Renal cortical epithelial cell (primary cell): ENCODE data around the gene ERAL1. TPM values are rescaled to one million over a fixed set of nuclear protein-coding genes. Genes with fewer than 3 reads are reported as not detected.
"Not testable (repeated sequence)": the region's sequence is repeated elsewhere in the genome, so short reads cannot be mapped to it uniquely, and the experiment has no call there.

Experiments
- DNase-seq: peaks from one replicate; pipeline ENCODE4 v3.0.0-alpha.2; 2011; ENCODE audit warnings: low read depth
- total RNA-seq: library from RNA; depleted of rRNA; stranded (reverse); fragments of >200 nt; gene quantifications from 2 replicates; pipeline ENCODE4 v1.2.3, GENCODE V29; 2014

Gene ERAL1
- total RNA-seq, 1 donor from 2014 or later, result 42.8 TPM

GRCh38 chr17:28899212-28899815 is 44.5 kb downstream of the ERAL1 start:
- no peak for DNase-seq

DNA sequence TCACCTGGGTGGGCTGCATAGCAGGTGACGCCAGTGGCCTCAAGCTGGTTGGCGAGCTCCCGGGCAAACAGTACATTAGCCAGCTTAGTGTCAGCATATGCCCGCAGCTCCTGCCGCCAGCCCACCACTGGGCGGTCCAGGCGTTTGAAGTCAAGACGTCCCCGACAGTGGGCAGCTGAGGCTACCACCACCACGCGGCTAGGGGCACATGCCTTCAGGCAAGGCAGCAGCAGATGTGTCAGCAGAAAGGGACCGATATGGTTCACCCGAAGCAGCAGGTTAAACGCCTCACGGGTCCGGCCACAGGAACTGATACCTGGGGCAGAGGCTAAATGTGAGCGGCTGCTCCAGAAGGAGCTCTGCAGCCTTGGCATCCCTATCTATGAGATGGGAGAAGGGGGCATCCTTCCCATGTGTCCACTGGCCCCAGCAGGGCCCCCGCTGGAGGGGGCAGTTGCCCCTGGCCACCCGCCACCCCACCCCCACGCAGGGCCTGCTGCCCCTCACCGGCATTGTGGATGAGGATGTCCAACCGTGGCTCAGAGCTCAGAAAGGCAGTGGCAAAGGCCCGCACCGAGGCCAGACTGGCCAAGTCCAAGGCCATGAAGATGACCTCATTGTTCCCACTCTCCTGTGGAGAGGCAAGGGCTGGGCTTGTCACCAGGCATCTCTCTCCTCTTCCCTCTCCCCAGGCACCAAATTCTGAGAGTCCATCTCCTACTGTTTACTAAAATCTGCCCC is 46.3 kb downstream of the ERAL1 start:
- no peak for DNase-seq

GRCh38 chr17:28901866-28902818 is 47.3 kb downstream of the ERAL1 start:
- peak; percentile 54 for DNase-seq

DNA sequence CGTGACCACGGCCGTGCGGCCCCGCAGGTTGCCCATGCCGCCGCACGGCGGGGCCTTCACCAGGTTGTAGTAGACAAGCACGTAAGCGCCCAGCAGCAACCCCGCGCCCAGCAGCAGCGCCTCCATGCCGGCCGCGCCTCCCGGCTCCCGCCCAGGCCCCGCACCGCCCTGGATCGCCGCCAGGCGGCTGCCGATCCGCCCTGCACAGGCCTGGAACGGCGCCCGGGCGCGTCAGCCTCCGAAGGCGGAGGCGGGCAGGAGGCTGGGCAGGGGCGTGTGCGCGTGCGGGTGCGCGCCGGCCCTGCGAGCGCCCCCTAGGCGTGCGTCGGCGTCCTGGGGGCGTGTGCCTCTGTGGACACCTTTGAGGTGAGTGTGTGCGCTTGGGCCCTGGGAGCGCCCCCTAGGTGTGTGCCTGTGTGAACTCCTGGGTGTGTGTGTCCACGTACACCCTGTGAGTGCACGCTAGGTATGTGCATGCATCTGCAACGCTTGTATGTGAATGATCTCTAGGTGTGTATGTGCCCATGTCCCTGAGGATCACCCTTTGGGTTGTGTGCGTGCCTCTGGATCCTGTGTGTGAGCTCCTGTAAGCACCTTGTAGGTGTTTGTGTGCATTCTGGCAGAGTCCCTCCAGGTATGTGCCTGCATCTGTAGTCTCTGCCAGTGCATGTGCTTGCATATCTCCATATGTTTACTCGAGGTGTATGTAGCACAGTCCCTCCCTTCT is 48.2 kb downstream of the ERAL1 start, which contains the start of gene DHRS13:
DHRS13 (minus strand) TSS at position 261 of the 727 bp plus-strand sequence; CDS start at position 126, 135 bp downstream.
- peak; percentile 70 for DNase-seq

DNA sequence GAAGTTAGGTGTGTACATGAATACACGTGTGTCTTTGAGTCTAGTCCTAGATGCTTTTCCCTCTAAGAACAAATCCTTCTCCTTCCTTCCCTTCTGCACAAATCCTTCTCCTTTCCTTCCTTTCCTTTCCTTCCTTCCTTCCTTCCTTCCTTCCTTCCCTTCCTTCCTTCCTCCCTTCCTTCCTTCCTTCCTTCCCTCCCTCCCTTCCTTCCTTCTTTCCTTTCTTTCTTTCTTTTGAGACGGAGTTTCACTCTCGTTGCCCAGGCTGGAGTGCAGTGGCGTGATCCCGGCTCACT is 48.7 kb downstream of the ERAL1 start:
- not testable (repeated sequence) for DNase-seq

GRCh38 chr17:28904800-28905199 is 50.0 kb downstream of the ERAL1 start:
- no peak for DNase-seq

GRCh38 chr17:28906276-28906675 is 51.5 kb downstream of the ERAL1 start:
- DNase-seq, result no peak

- DNase-seq, result no peak
Observed at GRCh38 chr17:28906706-28907438, 52.1 kb downstream of the ERAL1 start.

DNA sequence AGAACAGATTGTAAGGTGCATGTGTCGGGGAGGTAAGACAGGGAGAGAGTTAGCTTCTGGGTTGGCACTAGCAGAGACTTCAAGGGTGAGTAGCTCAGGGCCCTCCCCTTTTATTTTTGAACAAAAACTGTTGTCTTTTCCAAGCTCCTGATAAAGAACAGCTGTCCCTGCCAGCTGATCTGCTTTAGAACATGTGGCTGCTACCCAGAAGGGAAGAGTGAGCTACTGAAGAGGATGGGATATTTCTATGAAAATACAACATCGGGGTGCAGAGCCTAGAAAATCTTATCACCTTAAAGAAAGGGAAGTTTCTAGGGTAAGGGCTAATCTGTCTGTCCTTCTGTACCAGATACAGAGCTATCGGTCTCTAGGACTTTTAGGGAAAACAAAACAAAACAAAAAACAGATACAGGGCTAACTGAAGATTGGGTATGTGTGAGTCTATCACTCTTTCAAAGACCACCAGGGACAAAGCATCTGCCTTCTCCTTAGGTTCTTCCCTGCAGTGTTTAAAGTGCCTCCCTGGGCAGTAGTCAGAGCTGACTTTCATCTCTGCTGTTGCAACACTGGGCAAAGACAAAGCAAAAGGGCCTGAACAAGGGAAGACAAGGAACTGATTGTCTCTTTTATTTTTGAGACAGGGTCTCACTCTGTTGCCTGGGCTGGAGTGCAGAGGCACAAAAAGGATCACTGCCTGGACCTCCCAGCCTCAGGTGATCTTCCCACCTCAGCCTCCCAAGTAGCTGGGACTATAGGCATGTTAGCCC is 53.1 kb downstream of the ERAL1 start:
- DNase-seq, result no peak

DNA sequence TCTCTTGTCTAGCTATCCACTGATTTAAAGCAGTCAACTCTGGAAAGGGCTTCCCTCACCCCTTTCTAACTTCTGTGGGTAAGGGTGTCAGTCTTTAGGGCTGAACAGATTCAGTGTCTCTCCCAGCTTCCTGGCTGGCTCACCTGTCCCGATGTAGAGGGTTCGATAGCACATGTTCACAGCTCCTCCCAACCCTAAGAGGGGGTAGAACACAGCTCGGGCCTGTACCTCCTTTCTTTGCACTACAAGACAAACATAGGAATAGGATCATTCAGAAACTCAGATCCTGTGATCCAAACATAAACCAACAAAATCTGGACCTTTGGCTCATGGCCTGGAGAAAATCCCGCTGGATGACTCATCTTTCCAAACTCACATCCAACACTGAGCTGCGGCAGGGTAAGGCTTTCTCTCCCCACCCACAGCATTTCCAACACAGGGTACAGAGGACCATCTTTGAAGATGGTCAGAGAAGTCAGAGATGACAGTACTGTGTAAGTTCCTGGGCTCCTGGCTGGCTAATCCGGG is 53.9 kb downstream of the ERAL1 start:
- DNase-seq, result peak; percentile 36

GRCh38 chr17:28910534-28910933 is 55.7 kb downstream of the ERAL1 start:
- no peak for DNase-seq

Other genes with a start within 250 kb of the ERAL1 start
- 6.1 and 7.1 TPM in 2 replicates for gene RSKR, start 240.8 kb upstream of the ERAL1 start, total RNA-seq
- 182 and 259 TPM in 2 replicates for gene BLTP2, start 209.9 kb upstream of the ERAL1 start, total RNA-seq
- 60.7 and 82.5 TPM in 2 replicates for gene SDF2, start 193.1 kb upstream of the ERAL1 start, total RNA-seq
- 22.1 and 92.6 TPM in 2 replicates for gene SUPT6H, start 192.8 kb upstream of the ERAL1 start, total RNA-seq
- gene PROCA1, start 143.1 kb upstream of the ERAL1 start, total RNA-seq, result 0.17 and 1.1 TPM in 2 replicates
- gene RAB34, start 137.1 kb upstream of the ERAL1 start, total RNA-seq, result 131 and 208 TPM in 2 replicates
- gene RPL23A, start 135.0 kb upstream of the ERAL1 start, total RNA-seq, result 540 and 600 TPM in 2 replicates
- gene TLCD1, start 128.8 kb upstream of the ERAL1 start, total RNA-seq, result 8.1 and 18.2 TPM in 2 replicates
- 2.4 and 5.6 TPM in 2 replicates for gene NEK8, start 126.2 kb upstream of the ERAL1 start, total RNA-seq
- gene TRAF4, start 111.0 kb upstream of the ERAL1 start, total RNA-seq, result 63.8 and 103 TPM in 2 replicates
- gene FAM222B, start 12.2 kb upstream of the ERAL1 start, total RNA-seq, result 1.4 and 14.9 TPM in 2 replicates
- 62.7 and 158 TPM in 2 replicates for gene FLOT2, start 42.7 kb downstream of the ERAL1 start, total RNA-seq
- 8.0 and 16.5 TPM in 2 replicates for gene DHRS13, start 48.1 kb downstream of the ERAL1 start, total RNA-seq
- gene PHF12, start 96.5 kb downstream of the ERAL1 start, total RNA-seq, result 12.9 and 47.0 TPM in 2 replicates
- gene SEZ6, start 151.0 kb downstream of the ERAL1 start, total RNA-seq, result not detected in 2 replicates
- gene PIPOX, start 188.1 kb downstream of the ERAL1 start, total RNA-seq, result 0.94 TPM in 1 of 2 replicates, not detected in the other